LoVo (cell line): Measurements from ENCODE around the gene NFIA.
A peak's percentile ranks its signal among the peaks of the same experiment; 100 is the strongest.
"Not testable (repeated sequence)": the region's sequence is repeated elsewhere in the genome, so short reads cannot be mapped to it uniquely, and the experiment has no call there.

Source experiments
- DNase-seq: peaks from one replicate; pipeline ENCODE4 v3.0.0-alpha.2; 2016; ENCODE audit warnings: low spot score

NFIA gene

GRCh38 chr1:61457526-61458040, 375.2 kb downstream of the NFIA start:
- DNase-seq: no peak

GRCh38 chr1:61459345-61459744, 377.0 kb downstream of the NFIA start:
- DNase-seq: no peak

- no peak for DNase-seq
These were observed 377.8 kb downstream of the NFIA start for GRCh38 chr1:61460191-61460590.

DNA sequence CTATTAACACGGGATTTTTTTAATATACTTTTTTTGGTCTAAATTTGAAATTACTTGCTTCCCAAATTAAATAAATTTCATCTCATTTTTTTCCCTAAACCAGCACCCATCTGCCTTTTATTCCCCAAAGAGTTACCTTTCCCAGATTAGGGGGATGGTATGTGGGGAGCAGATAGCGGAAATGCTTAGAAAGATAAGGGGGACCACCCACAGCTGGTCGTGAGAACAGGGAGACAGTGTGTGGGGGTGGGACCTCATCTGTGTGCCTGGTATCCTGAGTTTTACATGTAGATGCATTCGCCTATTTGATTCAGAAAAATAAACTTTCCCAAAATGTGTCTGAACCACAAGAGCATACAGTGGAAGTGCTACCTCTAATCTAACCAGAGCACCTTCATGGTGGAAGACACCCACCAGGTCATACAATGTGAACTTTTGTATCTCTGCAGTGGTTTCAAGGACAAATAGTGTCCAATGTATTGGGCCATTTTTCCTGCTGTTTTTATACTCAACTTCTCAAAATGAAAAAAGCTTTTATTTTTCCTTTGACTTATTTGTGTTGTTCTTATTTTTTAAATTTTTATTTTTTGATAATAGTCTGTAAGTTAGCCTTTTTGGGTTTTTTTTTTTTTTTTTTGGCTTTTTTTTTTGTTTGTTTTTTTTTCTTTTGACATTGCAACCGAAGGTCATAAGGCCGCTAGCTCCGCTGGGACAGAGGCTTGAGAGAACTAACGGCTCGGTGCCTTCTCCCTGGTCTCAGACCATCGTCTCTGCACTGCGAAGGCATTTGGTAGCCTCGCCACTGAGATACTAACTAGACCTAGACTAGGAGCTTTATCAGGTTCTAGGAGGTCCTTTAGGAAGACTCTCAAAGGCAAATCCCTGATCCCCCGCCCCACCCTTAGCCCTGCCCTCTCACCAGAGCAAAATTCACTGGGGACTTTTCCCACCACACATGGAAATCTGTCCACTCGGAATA, 379.3 kb downstream of the NFIA start:
- no peak for DNase-seq

DNA sequence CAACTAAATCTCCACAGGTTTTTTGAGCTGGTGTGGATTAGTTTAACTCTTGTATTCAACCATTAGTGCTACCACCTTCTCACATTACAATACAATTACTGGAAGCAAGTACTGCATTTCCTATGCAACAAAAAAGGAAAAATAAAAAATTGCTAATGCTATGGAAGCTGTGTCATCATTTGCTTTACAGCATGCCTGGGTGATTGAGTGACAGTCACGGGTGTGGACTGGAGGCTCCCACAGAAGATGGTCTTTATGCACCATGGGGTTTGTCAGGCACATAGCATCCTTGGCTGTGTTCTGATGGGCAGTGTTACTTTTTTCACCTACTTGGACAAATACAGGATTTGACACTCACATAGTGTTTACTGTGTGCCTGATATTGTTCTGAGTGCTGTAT, 380.3 kb downstream of the NFIA start:
- no peak for DNase-seq

GRCh38 chr1:61463220-61463619, 380.9 kb downstream of the NFIA start:
- no peak for DNase-seq

DNA sequence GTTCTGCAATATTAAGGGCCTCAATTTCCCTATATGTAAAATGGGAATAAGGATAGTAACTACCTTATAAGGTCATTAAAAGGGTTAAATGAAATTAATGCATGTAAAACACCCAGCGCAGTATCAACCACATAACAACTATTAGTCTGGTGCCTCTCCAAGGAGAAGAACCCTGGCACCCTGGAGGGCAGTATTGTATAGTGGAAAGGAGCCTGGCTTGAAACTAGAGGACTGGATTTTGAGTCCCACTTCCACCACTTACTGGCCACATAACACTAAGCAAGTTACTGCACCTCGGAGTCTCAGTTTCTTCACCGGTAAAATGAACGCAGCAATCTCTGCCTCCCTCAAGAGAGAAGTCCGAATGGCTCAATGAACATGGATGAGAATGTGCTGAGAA, 385.5 kb downstream of the NFIA start:
- DNase-seq: not testable (repeated sequence)

DNA sequence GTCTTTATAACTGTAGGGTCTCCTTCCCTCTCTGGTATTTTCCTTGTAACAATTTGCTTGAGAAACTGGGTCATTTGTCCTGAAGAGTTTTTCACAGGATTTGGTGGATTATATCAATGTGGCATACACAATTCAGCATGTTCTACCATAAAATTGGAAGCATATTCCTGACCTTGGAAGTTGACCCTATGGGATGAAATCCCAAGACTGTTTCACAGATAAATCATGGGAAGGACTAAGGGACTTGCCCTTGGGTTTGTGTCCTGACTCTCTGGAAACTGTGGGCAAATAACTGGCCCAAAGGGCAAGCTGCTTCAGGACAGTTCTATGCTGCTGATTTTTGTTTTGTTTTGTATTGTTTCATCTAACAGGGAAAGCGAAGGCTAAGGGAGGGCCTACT, 387.0 kb downstream of the NFIA start:
- DNase-seq: no peak

GRCh38 chr1:61472876-61473275, 390.5 kb downstream of the NFIA start:
- no peak for DNase-seq

DNA sequence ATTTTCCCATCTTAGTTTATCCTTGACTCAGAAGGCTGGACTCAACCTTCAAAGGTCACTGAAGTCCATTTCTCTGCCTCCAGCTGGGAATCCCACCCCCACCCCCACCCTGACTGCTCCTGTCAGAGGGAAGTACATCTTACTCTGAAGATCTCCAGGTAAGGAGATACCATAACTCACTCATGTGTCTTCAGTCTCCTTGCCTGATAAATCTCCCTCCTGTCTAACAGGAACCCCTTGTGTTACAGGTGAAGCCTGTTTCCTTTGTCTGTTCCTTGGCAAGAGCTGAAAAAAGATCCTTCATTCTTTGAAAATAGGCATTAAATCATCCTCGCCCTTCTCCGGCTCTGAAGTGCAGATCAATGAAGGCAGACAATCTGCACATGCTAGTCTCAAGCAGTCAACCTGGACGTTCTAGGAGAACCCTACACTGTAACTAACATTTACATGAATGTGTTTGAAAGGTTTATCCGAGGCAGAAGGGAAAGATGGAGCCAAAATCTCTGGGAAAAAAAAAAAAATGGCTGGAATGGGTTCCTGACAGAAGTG, 392.0 kb downstream of the NFIA start:
- DNase-seq: no peak

DNA sequence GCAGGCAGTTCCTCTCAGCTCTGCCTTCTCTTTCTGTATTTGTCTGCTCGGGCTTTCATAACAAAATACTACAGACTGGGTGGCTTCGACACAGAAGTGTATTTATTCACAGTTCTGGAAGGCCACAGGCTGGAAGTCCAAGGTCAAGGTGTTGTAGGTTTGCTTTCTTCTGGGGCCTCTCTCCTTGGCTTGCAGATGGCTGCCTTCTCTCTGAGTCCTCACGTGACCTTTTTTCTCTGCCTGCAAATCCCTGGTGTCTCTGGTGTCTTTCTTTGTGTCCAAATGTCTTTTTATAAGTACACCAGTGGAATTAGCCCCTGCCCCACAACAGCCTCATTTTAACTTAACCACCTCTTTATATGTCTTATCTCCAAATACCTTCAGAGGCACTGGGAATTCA, 392.6 kb downstream of the NFIA start:
- no peak for DNase-seq

DNA sequence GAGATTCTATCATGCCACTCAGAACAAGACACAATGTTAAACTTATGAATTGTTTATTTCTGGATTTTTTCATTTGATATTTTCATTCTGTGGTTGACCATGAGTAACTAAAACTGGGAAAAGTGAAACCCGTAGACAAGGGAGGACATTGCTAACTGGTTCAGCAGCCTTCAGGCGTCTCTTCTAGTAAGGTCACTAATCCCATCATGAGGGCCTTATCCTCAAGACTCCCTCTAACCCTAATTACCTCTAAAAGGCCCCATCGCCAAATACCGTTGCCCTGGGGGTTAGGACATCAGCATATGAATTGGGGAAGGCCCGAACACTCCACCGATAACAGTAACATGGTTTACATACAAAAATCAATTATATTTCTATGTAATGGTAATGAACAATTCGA, 394.9 kb downstream of the NFIA start:
- DNase-seq: no peak

DNA sequence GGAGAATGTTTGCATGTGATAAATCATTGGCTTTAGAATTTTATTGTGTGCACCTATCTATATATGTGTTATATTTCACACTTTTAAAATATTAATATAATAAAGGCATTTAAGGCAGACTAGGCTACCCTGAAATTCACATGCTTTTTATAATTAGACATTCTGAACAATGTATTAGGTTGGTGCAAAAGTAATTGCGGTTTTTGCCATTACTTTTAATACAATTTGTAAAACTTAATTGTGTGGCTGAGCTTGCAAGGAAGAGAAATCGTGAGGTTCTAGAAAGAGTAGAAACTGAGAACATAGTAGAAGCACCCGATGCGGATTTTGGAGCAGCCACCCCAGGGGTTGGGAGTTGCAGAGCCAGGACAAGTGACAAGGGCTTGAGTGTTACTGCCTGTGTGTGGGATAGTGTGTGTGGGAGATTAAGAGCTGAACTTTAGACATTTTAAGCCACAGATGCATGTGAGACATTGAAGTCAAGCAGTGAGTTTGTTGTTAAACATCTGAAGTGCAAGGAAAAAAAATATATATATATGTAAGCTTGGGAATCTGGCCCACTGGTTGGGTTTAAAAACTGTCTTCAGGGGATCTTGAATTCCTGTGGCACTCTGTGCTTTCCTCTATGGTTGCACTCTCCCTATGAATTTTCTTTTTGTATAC, 398.0 kb downstream of the NFIA start:
- DNase-seq: no peak

GRCh38 chr1:61481315-61481715, 399.0 kb downstream of the NFIA start:
- DNase-seq: peak; percentile 64

GRCh38 chr1:61482170-61482734, 399.9 kb downstream of the NFIA start:
- no peak for DNase-seq

DNA sequence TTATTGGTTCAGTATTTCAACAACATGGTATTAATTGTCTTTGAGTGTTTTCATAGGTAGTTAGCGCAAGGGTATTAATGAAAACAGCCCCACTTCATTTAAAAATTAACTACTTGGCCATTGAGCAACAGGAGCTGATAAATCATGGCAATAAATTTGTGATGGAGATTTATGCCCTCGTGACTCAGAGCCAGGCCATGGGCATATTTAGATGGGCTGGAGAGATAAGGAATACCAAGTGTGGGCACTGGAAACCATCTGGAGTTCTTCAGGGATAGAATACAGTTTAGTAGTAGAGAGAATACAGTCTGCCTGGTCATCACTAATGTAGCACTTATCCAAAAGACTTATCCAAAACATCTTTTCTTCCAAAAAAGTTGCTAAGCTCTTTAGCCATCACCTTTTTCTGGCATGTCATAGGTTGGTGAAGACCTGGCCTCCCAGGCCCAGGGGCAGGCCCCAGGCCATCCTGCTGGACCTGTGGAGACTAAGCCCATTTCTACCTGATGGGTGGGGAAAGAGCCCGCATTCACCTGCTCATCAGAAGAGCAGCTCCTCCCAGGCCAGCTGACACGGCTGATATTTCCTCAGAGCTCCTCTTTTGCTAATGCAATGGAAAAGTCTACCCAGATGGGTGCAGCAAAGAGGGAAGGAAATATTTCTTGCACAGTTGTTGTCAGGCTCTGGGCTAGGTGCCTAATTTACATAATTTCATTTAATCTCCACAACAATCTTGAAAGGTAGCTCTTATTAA, 404.6 kb downstream of the NFIA start:
- peak; percentile 60 for DNase-seq

DNA sequence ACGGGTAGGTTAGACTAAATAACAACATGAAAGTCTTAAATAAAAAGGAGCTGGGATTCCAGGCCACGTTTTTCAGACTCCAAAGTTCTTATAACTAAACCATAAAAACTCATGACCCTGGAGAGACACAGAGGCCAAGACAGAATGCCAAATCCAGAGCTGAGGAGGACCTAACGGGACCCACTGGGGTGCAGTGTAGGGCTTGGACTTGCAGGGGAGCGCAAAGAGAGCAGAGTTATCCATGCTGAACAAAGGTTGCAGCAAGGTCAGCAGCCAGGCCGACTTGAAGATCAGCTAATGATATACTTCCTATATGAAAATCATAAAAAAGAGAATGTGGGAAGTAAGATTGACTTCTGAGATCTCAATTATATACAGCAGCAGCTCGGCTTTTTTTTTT, 405.4 kb downstream of the NFIA start:
- DNase-seq: no peak

- no peak for DNase-seq
These were observed 408.6 kb downstream of the NFIA start for GRCh38 chr1:61490924-61491323.

DNA sequence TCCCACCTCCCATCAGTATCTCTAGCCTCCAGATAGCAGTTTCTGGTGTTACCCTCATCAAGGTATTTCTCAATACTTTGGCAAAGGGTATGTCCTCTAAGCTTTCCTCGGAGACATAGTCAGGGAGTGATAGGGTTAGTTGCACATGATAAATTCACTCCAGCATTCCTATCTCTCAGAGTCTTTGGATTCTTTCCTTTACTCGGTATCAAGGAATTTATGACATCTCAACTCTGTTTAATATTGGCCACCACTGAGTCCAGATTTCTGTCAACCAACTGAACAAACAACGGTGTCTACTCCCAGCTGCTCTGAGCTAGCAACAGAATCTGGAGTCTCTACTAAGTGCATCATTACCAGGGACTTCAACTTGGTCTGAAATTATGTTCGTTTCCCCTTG, 409.1 kb downstream of the NFIA start:
- no peak for DNase-seq

DNA sequence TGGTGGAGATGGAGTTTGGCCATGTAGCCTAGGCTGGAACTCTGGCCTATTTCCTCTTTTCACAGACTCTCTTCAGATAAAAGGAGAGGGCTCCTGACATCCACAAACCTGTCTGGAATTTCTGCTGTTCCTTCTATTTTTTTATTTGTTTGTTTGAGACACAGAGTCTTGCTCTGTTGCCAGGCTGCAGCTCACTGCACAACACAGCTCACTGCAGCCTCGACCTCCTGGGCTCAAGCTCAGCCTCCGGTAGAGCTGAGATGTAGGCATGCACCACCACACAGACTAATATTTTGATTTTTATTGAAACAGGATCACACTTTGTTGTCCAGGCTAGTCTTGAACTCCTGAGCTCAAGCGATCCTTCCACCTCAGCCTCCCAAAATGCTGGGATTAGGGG, 411.6 kb downstream of the NFIA start:
- no peak for DNase-seq

DNA sequence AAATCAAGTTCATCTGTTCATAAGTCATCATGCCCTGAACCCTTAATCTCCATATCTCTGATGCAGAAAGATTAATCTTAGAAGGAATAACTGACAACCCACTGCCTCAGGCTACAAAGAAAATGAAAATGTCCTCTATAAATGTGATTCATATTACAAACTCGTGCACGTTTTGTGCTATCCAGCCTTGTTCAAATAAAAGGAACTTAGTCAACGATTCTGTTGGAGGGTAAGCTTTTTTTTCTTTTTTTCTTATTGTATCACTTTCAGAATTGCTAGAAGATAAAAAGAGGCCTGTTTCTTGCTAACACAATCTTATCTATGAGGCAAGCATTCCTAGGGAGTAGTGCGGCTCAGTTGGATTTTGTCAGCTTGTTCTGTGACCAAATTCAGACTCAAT, 414.1 kb downstream of the NFIA start:
- peak; percentile 56 for DNase-seq

GRCh38 chr1:61497013-61497412, 414.7 kb downstream of the NFIA start:
- DNase-seq: no peak
